ENCODE results near the gene DAAM2.

Gene DAAM2

GRCh38 chr6:39820553-39820952 lies 28.4 kb downstream of the DAAM2 start:
- no peak for DNase-seq

- DNase-seq, result no peak
These were observed 29.0 kb downstream of the DAAM2 start for GRCh38 chr6:39821046-39821740.

- DNase-seq, result no peak
These were observed 29.8 kb downstream of the DAAM2 start for GRCh38 chr6:39821742-39822532.

GRCh38 chr6:39822846-39823815 lies 31.0 kb downstream of the DAAM2 start:
- no peak for DNase-seq

- no peak for DNase-seq
These were observed 32.1 kb downstream of the DAAM2 start for GRCh38 chr6:39824030-39824926.

GRCh38 chr6:39829331-39829730 lies 37.2 kb downstream of the DAAM2 start:
- DNase-seq, result no peak

GRCh38 chr6:39830444-39830843 lies 38.3 kb downstream of the DAAM2 start:
- DNase-seq, result no peak

- DNase-seq, result no peak
These were observed 39.5 kb downstream of the DAAM2 start for GRCh38 chr6:39831701-39832100.

- no peak for DNase-seq
These were observed 42.1 kb downstream of the DAAM2 start for GRCh38 chr6:39834278-39834677.

- no peak for DNase-seq
These were observed 42.7 kb downstream of the DAAM2 start for GRCh38 chr6:39834866-39835265.

GRCh38 chr6:39835821-39836295 lies 43.7 kb downstream of the DAAM2 start:
- DNase-seq, result no peak

GRCh38 chr6:39836606-39837005 lies 44.4 kb downstream of the DAAM2 start:
- no peak for DNase-seq

- DNase-seq, result no peak
These were observed 47.3 kb downstream of the DAAM2 start for GRCh38 chr6:39839445-39839844.

GRCh38 chr6:39840781-39841180 lies 48.6 kb downstream of the DAAM2 start:
- DNase-seq, result no peak

GRCh38 chr6:39841291-39841690 lies 49.1 kb downstream of the DAAM2 start:
- no peak for DNase-seq

GRCh38 chr6:39841923-39842322 lies 49.7 kb downstream of the DAAM2 start:
- DNase-seq, result no peak

GRCh38 chr6:39843305-39844020 lies 51.3 kb downstream of the DAAM2 start:
- DNase-seq, result no peak

- DNase-seq, result no peak
These were observed 52.7 kb downstream of the DAAM2 start for GRCh38 chr6:39844866-39845265.

GRCh38 chr6:39847221-39847620 lies 55.0 kb downstream of the DAAM2 start:
- DNase-seq, result no peak

- no peak for DNase-seq
These were observed 56.0 kb downstream of the DAAM2 start for GRCh38 chr6:39848171-39848570.

GRCh38 chr6:39849228-39849627 lies 57.1 kb downstream of the DAAM2 start:
- DNase-seq, result no peak
